ENCODE data around the gene COL28A1.

The COL28A1 gene

DNA sequence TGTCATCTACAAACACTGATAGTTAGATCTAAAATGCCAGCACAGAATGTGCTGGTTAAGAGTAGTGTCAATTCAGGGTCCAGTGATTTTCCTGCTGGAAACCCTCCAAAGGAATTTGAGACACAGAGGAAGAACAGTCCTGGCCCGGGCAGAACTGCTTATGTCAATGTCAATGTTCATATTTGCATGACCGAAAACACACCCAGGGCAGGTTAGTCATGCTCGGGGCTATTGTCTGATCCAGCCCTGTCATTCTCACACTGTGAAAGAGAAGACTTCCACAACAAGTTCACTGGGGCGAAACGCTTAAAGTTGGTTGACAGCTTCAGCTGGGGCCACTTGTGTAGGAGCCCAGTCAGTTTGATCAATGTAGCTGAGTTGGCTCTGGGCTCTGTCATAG, 214.0 kb downstream of the COL28A1 start (continued):
- TF ChIP-seq INSM2 (tag by site-specific recombination; IDR thresholded peaks at IDR 0.05), result no peak
- no peak for TF ChIP-seq ZNF747 (tag by site-specific recombination; IDR thresholded peaks at IDR 0.05)
- no peak for TF ChIP-seq ZFHX2 (tag by site-specific recombination; conservative IDR thresholded peaks at IDR 0.05)
- TF ChIP-seq, protein P1, sequence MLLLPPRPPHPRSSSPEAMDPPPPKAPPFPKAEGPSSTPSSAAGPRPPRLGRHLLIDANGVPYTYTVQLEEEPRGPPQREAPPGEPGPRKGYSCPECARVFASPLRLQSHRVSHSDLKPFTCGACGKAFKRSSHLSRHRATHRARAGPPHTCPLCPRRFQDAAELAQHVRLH (tag by site-specific recombination; IDR thresholded peaks at IDR 0.05), result no peak
- no peak for TF ChIP-seq ZNF202 (tag by site-specific recombination; IDR thresholded peaks at IDR 0.05; ENCODE audit: borderline replicate concordance)
- TF ChIP-seq, protein P2, sequence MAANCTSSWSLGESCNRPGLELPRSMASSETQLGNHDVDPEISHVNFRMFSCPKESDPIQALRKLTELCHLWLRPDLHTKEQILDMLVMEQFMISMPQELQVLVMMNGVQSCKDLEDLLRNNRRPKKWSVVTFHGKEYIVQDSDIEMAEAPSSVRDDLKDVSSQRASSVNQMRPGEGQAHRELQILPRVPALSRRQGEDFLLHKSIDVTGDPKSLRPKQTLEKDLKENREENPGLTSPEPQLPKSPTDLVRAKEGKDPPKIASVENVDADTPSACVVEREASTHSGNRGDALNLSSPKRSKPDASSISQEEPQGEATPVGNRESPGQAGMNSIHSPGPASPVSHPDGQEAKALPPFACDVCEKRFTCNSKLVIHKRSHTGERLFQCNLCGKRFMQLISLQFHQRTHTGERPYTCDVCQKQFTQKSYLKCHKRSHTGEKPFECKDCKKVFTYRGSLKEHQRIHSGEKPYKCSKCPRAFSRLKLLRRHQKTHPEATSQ (tag by site-specific recombination; IDR thresholded peaks at IDR 0.05), result no peak
- TF ChIP-seq, protein P3, sequence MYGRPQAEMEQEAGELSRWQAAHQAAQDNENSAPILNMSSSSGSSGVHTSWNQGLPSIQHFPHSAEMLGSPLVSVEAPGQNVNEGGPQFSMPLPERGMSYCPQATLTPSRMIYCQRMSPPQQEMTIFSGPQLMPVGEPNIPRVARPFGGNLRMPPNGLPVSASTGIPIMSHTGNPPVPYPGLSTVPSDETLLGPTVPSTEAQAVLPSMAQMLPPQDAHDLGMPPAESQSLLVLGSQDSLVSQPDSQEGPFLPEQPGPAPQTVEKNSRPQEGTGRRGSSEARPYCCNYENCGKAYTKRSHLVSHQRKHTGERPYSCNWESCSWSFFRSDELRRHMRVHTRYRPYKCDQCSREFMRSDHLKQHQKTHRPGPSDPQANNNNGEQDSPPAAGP (tag by site-specific recombination; IDR thresholded peaks at IDR 0.05), result no peak
- TF ChIP-seq ZNF654 (tag by site-specific recombination; IDR thresholded peaks at IDR 0.05; ENCODE audit: low read depth), result no peak
- TF ChIP-seq ZBTB44 (tag by site-specific recombination; IDR thresholded peaks at IDR 0.05), result no peak
- TF ChIP-seq ZNF48 (tag by site-specific recombination; IDR thresholded peaks at IDR 0.05), result no peak
- TF ChIP-seq ZNF792 (tag by site-specific recombination; IDR thresholded peaks at IDR 0.05), result no peak
- no peak for TF ChIP-seq ZNF544 (tag by site-specific recombination; IDR thresholded peaks at IDR 0.05)

GRCh38 chr7:7318601-7319000, 217.1 kb downstream of the COL28A1 start:
- H3K4me3 ChIP-seq (ENCODE audit: low read depth, low read length), result no peak overlapping the region
- H3K9me3 ChIP-seq (ENCODE audit: control insufficient read depth, insufficient read depth, low read depth, low read length), result no peaks in the 10 kb centered on the region
- ChIA-PET CTCF (no interaction called here), POLR2A (no interaction called here)
- H3K27ac ChIP-seq (ENCODE audit: extremely low read depth, low read depth, low read length), result no peak overlapping the region
- H3K4me1 ChIP-seq (ENCODE audit: control insufficient read depth, insufficient read depth, low read length), result peaks cover 8% of the 10 kb centered on the region
- no peaks in the 10 kb centered on the region for H3K36me3 ChIP-seq (ENCODE audit: control insufficient read depth in 2 of 2, insufficient read depth in 1 of 2, low read length in 2 of 2)
- TF ChIP-seq ZNF112 (tag by site-specific recombination; IDR thresholded peaks at IDR 0.05) (no peak), IKZF3 (tag by site-specific recombination; IDR thresholded peaks at IDR 0.05) (no peak), ZNF23 (tag by site-specific recombination; IDR thresholded peaks at IDR 0.05; ENCODE audit: borderline replicate concordance) (no peak), ZNF341 (tag by site-specific recombination; IDR thresholded peaks at IDR 0.05; ENCODE audit: low read depth) (no peak), ZNF501 (tag by site-specific recombination; IDR thresholded peaks at IDR 0.05) (no peak), ZNF350 (tag by site-specific recombination; IDR thresholded peaks at IDR 0.05) (no peak), ZBTB11 (tag by site-specific recombination; conservative IDR thresholded peaks at IDR 0.05; ENCODE audit: low read depth) (no peak), GFI1B (tag by site-specific recombination; IDR thresholded peaks at IDR 0.05) (no peak), ZNF48 (tag by site-specific recombination; IDR thresholded peaks at IDR 0.05) (no peak), ZNF37A (tag by site-specific recombination; IDR thresholded peaks at IDR 0.05) (no peak), ZNF202 (tag by site-specific recombination; IDR thresholded peaks at IDR 0.05; ENCODE audit: borderline replicate concordance) (no peak), MYNN (tag by site-specific recombination; IDR thresholded peaks at IDR 0.05; ENCODE audit: borderline replicate concordance) (no peak), ZBTB48 (tag by site-specific recombination; IDR thresholded peaks at IDR 0.05) (no peak)
- TF ChIP-seq, protein P4, sequence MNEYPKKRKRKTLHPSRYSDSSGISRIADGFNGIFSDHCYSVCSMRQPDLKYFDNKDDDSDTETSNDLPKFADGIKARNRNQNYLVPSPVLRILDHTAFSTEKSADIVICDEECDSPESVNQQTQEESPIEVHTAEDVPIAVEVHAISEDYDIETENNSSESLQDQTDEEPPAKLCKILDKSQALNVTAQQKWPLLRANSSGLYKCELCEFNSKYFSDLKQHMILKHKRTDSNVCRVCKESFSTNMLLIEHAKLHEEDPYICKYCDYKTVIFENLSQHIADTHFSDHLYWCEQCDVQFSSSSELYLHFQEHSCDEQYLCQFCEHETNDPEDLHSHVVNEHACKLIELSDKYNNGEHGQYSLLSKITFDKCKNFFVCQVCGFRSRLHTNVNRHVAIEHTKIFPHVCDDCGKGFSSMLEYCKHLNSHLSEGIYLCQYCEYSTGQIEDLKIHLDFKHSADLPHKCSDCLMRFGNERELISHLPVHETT (tag by site-specific recombination; IDR thresholded peaks at IDR 0.05), result no peak
- TF ChIP-seq, protein P5, sequence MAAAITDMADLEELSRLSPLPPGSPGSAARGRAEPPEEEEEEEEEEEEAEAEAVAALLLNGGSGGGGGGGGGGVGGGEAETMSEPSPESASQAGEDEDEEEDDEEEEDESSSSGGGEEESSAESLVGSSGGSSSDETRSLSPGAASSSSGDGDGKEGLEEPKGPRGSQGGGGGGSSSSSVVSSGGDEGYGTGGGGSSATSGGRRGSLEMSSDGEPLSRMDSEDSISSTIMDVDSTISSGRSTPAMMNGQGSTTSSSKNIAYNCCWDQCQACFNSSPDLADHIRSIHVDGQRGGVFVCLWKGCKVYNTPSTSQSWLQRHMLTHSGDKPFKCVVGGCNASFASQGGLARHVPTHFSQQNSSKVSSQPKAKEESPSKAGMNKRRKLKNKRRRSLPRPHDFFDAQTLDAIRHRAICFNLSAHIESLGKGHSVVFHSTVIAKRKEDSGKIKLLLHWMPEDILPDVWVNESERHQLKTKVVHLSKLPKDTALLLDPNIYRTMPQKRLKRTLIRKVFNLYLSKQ (tag by site-specific recombination; IDR thresholded peaks at IDR 0.05; ENCODE audit: borderline replicate concordance), result no peak
